ENCODE results near the gene IQCM.

GRCh38 chr4:149766135-149766534, 49.5 kb downstream of the IQCM start:
- TF ChIP-seq ZNF274 (IDR thresholded peaks at IDR 0.05; ENCODE audit: low read depth, low read length): no peak
- TF ChIP-seq SUZ12 (IDR thresholded peaks at IDR 0.05; ENCODE audit: extremely low read depth, insufficient read depth, insufficient read length): no peak
- no peak for TF ChIP-seq YY1 (IDR thresholded peaks at IDR 0.05; ENCODE audit: insufficient read depth, insufficient read length)

All from NT2/D1 (cell line).